ENCODE data around the gene SAMD4A.

DNA sequence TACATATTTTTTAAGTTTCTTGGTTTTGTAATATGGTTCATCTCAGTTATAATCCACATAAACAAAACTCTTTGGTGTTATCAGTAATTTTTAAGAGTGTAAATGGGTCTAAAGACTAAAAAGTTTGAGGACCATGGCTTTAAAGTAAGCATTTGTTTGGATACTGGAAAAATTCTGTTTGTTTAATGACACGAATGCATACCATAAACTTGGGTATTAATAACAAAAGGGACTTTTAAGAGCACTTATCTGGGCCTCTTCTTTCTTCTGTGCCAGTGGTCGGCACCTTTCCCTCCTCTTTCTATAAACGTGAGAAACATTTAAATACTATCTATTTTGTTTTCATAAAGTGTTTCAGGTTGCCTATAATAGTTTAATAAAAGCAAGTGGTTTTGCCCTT lies 47.4 kb downstream of the SAMD4A start:
- TF ChIP-seq CTCF (conservative IDR thresholded peaks at IDR 0.05) (no peak), EZH2 (IDR thresholded peaks at IDR 0.05; ENCODE audit: low read depth) (no peak)

Data from PC-9 (cell line).